Astrocyte (in vitro differentiated cells and primary cell): Measurements from ENCODE around the gene SLC44A2. TPM values are rescaled to one million over a fixed set of nuclear protein-coding genes. Genes with fewer than 3 reads are reported as not detected.

ENCODE experiments used
- DNase-seq: peaks from one replicate; pipeline ENCODE4 v3.0.0-alpha.2; 2010; ENCODE audit warnings: low read depth
- FAIRE-seq: peaks from 2 replicates; lab custom pipeline; 2011; peaks lifted over from hg19 to GRCh38; lab: Jason Lieb, UNC
- H2AFZ ChIP-seq: 2 replicates; pipeline ENCODE4 v1.6.0; 2012; ENCODE audit warnings: low read depth, low read length, inconsistent platforms
- H3K27ac ChIP-seq: 2 replicates; pipeline ENCODE4 v1.5.1; 2011; ENCODE audit warnings: low read depth, low read length, inconsistent platforms
- H3K27me3 ChIP-seq: 2 replicates; pipeline ENCODE4 v1.6.0; 2011; ENCODE audit warnings: low read length, inconsistent platforms; ENCODE audit not compliant: insufficient read depth
- H3K36me3 ChIP-seq: 2 replicates; pipeline ENCODE4 v1.5.1; 2011; ENCODE audit warnings: low read length, inconsistent platforms; ENCODE audit not compliant: insufficient read depth
- H3K4me1 ChIP-seq: 2 replicates; pipeline ENCODE4 v1.5.1; 2011; ENCODE audit warnings: low read length, inconsistent platforms; ENCODE audit not compliant: insufficient read depth
- H3K4me2 ChIP-seq: 2 replicates; pipeline ENCODE4 v1.6.0; 2012; ENCODE audit warnings: low read length, inconsistent platforms
- H3K4me3 ChIP-seq: 2 replicates; pipeline ENCODE4 v1.5.1; 2011; ENCODE audit warnings: low read depth, mild to moderate bottlenecking, low read length, inconsistent platforms; ENCODE audit not compliant: insufficient read depth
- H3K79me2 ChIP-seq: 2 replicates; pipeline ENCODE4 v1.6.0; 2012; ENCODE audit warnings: mild to moderate bottlenecking, low read length, inconsistent platforms; ENCODE audit not compliant: insufficient read depth
- H3K9ac ChIP-seq: 2 replicates; pipeline ENCODE4 v1.6.0; 2012; ENCODE audit warnings: mild to moderate bottlenecking, low read length, inconsistent platforms
- H3K9me3 ChIP-seq: 2 replicates; pipeline ENCODE4 v1.5.1; 2012; ENCODE audit warnings: low read depth, mild to moderate bottlenecking, low read length, inconsistent platforms; ENCODE audit not compliant: insufficient read depth
- H4K20me1 ChIP-seq: 2 replicates; pipeline ENCODE4 v1.6.0; 2012; ENCODE audit warnings: low read length, inconsistent platforms; ENCODE audit not compliant: insufficient read depth
- H3K27ac Mint-ChIP-seq: one replicate; pipeline ENCODE4 v1.8.0; 2021; ENCODE audit warnings: mild to moderate bottlenecking, mixed read lengths; ENCODE audit not compliant: unreplicated experiment
- H3K27me3 Mint-ChIP-seq: one replicate; pipeline ENCODE4 v1.8.0; 2021; ENCODE audit warnings: low read depth, mixed read lengths; ENCODE audit not compliant: unreplicated experiment
- H3K36me3 Mint-ChIP-seq: one replicate; pipeline ENCODE4 v1.8.0; 2021; ENCODE audit warnings: low read depth, mixed read lengths; ENCODE audit not compliant: unreplicated experiment
- H3K4me1 Mint-ChIP-seq: one replicate; pipeline ENCODE4 v1.8.0; 2021; ENCODE audit warnings: low read depth, mixed read lengths; ENCODE audit not compliant: unreplicated experiment
- H3K4me3 Mint-ChIP-seq: one replicate; pipeline ENCODE4 v1.8.0; 2021; ENCODE audit warnings: mild to moderate bottlenecking, moderate library complexity, mixed read lengths; ENCODE audit not compliant: unreplicated experiment
- H3K9me3 Mint-ChIP-seq: one replicate; pipeline ENCODE4 v1.8.0; 2021; ENCODE audit warnings: mild to moderate bottlenecking, mixed read lengths; ENCODE audit not compliant: unreplicated experiment
- CTCF ChIP-seq: IDR thresholded peaks from 2 replicates; pipeline ENCODE4 v1.5.1; 2011; ENCODE audit warnings: low read depth, mild to moderate bottlenecking, inconsistent platforms, low read length, moderate library complexity; ENCODE audit not compliant: insufficient read depth
- EZH2 ChIP-seq: IDR thresholded peaks from 2 replicates; pipeline ENCODE4 v1.6.1; 2012; ENCODE audit warnings: mild to moderate bottlenecking, low read length, inconsistent platforms; ENCODE audit not compliant: insufficient read depth
- total RNA-seq: library from RNA; stranded (reverse); gene quantifications from 2 replicates; pipeline ENCODE4 v1.2.1, GENCODE V29; 2021

Gene SLC44A2
- total RNA-seq, 1 donor from 2014 or later, result 91.6 TPM

GRCh38 chr19:10641248-10641647, 15.9 kb downstream of the SLC44A2 start:
- DNase-seq, result no peak
- no peak overlapping the region for H3K27ac ChIP-seq

GRCh38 chr19:10642473-10643171, 17.3 kb downstream of the SLC44A2 start:
- Mint-ChIP-seq H3K4me1 (peaks cover 8% of the 10 kb centered on the region), H3K36me3 (peaks cover 8% of the 10 kb centered on the region), H3K4me3 (no peak overlapping the region), H3K27ac (no peak overlapping the region), H3K27me3 (no peaks in the 10 kb centered on the region), H3K9me3 (peaks cover 1% of the 10 kb centered on the region)
- H3K9me3 ChIP-seq, result no peaks in the 10 kb centered on the region
- DNase-seq, result no peak
- H3K27ac ChIP-seq, result no peak overlapping the region
- peaks cover 19% of the 10 kb centered on the region for H3K36me3 ChIP-seq
- no peak overlapping the region for H3K4me3 ChIP-seq
- H3K4me1 ChIP-seq, result peaks cover 12% of the 10 kb centered on the region
- H3K9ac ChIP-seq, result no peak overlapping the region
- TF ChIP-seq EZH2, result no peak
- no peak for TF ChIP-seq CTCF
- H3K4me2 ChIP-seq, result no peak overlapping the region
- no peak overlapping the region for H2AFZ ChIP-seq
- H3K27me3 ChIP-seq, result no peaks in the 10 kb centered on the region
- FAIRE-seq, result no peak
- H4K20me1 ChIP-seq, result peaks cover 10% of the 10 kb centered on the region
- H3K79me2 ChIP-seq, result no peaks in the 10 kb centered on the region

More at GRCh38 chr19:10641248-10641647, 15.9 kb downstream of the SLC44A2 start:
- H3K4me1 Mint-ChIP-seq, result peaks cover 8% of the 10 kb centered on the region
- H3K4me3 Mint-ChIP-seq, result no peak overlapping the region
- H3K9me3 ChIP-seq, result no peaks in the 10 kb centered on the region
- peaks cover 16% of the 10 kb centered on the region for H4K20me1 ChIP-seq
- no peaks in the 10 kb centered on the region for H3K79me2 ChIP-seq
- no peaks in the 10 kb centered on the region for H3K9me3 Mint-ChIP-seq
- no peaks in the 10 kb centered on the region for H3K27me3 Mint-ChIP-seq
- no peak overlapping the region for H3K9ac ChIP-seq
- H3K27ac Mint-ChIP-seq, result no peak overlapping the region
- peaks cover 14% of the 10 kb centered on the region for H3K36me3 Mint-ChIP-seq
- H3K4me1 ChIP-seq, result peaks cover 12% of the 10 kb centered on the region
- H3K27me3 ChIP-seq, result no peaks in the 10 kb centered on the region
- no peak for FAIRE-seq
- no peak overlapping the region for H2AFZ ChIP-seq
- TF ChIP-seq CTCF (no peak), EZH2 (no peak)
- H3K4me2 ChIP-seq, result no peak overlapping the region
- peaks cover 23% of the 10 kb centered on the region for H3K36me3 ChIP-seq
- H3K4me3 ChIP-seq, result no peak overlapping the region
